GM18499 (cell line): ENCODE results near the gene AXIN2.
A peak's percentile ranks its signal among the peaks of the same experiment; 100 is the strongest.

Experiments used
- ATAC-seq: cut with Tn5 transposase; IDR thresholded peaks from one replicate; pipeline ENCODE4 v1.9.1; 2021; ENCODE audit warnings: moderate number of reproducible peaks; ENCODE audit not compliant: insufficient read depth, unreplicated experiment

Gene AXIN2

DNA sequence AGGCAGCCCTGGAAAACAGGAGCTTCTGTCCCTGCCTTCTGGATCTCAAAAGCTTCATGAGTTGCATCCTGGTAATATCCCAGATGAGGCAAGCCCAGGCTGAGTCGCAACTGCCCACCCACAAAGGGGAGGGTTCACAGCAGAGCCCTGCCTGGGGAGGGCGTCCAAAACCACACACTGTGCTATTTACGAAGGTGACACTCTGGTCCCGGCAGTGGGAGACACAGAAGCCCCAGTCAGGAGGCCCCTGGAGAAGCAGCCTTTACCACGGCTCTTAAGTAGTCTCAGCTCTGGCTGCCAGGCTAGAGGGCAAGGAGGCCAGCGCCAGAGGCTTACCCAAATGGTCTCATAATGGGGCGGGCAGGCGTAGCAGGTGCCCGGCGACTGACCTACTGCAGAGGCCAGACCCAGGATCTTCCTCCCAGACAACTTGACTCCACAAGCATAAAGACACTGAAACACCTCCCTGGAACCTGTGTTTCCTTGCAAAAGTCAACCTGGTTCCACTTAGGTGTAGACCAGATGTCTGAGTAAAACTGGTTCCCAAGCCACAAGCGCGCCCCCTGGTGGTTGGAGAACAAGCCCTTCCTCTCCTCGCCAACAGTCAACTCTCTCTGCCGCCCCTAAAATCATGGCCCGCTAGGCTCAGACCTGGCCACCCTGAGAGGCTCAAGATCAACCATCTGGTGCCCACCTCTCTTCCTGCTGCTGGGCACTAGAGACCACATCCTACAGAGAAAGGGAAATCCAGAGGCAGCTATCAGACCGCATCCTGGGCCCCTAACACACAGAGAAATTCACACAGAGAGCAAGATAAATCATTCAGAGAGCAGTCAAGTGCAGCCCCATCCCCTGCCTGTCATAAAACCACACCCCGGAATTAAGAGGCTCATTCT lies 5.2 kb downstream of the AXIN2 start:
- ATAC-seq, result peak; percentile 53

DNA sequence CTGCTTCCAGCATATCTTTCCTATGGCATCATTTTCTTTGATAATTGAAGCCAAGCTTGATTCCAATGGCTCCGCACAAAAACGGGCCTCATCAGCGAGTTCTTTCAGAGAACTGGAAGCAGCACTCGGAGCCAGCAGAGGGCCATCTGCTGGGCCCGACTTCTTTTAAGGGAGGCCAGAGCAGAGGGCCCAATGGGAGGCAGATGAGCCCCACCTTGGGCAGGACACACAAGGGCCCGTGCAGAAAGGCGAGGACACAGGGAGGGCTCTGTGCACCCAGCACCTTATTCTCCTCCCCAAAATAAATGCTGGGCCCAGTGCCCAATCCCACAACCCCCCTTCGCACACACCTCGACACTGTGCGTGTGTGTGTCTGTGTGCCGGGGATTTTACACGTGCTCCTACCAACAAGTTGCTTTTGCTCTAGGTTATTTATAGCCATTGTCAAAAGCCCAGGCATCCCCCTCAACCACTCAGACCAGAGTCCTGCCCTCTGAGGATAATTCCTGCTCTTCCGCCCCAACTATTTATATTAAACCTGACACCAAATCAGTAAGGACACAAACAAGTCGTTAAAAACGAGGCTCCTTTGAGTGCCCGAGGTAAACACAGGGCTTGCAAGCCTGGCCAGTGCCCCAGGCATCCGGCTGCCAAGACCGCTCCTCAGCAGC lies 6.8 kb downstream of the AXIN2 start:
- ATAC-seq, result no peak

DNA sequence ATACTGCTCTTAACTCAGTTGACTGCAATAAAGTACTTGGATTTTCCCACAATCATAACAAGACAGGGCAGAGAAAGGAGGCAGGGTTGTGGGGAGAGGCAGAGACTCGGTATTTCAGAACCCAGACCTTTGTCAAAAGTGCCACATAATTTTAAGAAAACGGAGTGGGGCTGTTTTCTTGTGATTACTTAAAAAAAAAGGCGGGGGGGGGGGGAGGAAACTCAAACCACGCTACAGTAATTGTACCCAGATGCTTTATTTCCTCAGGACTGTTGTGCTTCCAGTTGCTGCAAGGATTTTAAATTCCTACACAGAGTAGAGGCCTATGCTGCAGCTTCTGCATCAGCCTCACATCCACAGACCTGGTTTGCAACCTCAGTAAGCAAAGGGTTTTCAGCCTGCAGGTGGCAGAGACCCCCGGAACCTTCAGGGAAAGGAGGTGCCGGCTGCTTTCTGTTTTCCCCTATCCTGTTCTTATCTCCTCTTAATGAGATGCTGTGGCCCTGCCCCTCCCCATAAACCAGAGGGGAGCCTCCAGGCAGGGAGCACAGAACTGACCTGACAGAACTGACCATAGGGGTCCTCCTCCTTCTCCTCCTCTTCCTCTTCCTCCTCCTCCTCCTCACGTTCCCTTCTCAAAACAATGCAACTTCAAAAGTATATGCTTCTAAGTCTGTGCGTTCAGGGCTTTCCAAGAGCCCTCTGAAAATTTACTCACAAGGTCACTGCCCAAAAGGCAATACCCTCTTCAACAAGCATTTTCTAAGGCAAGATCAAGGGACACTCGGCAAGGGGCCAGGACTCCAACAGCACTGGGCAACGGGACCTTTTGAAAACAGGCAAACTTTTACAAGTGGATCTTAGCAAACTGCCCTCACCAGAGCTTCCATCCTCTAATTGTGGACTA lies 7.5 kb downstream of the AXIN2 start:
- no peak for ATAC-seq

DNA sequence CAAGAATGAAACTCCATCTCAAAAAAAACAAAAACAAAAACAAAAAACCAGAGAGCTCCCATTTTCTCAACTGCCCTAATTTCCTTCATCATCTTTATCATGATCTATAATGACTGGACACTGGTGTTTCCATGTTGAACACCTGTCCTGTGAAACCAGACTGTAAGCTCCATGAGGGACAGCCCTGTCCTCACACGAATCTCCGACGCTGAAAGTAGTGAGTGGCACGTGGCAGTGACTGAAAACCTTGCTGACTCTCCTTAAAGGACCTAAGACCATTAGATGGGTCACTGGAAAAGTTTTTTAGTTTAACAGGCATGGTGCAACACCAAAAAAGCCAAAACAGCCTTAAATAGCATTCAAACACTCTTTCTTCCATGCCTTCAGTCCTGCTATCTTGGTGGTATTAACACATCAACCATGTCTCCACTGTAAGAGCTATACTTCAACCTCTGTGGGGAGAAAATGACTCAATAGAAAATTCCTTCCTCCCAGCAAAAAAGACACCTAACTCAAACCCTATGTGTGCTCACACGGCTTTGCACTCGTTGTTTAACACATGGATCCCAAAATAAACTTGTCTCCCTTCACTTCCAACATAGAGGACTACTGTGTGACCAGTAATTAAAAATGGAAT lies 8.3 kb downstream of the AXIN2 start:
- ATAC-seq, result no peak

DNA sequence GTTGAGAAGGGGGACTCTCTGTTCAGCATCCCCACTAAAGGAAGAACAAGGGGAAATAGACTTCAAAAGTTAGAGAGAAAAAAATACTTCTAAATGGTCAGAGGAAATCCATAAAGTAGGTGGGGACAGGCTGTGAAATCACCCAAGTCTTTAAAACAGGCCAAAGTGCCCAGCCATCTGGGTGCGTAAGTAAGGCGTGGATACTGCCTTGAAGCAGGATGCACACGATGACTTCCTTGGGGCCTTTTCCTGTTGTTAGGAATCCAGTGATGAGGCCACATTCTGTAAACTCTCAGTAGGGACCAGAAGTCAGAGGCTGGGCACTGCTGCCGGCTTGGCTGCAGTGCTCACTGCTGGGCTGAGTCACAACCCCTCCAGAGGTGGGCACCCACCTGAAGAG lies 9.2 kb downstream of the AXIN2 start:
- ATAC-seq, result no peak

DNA sequence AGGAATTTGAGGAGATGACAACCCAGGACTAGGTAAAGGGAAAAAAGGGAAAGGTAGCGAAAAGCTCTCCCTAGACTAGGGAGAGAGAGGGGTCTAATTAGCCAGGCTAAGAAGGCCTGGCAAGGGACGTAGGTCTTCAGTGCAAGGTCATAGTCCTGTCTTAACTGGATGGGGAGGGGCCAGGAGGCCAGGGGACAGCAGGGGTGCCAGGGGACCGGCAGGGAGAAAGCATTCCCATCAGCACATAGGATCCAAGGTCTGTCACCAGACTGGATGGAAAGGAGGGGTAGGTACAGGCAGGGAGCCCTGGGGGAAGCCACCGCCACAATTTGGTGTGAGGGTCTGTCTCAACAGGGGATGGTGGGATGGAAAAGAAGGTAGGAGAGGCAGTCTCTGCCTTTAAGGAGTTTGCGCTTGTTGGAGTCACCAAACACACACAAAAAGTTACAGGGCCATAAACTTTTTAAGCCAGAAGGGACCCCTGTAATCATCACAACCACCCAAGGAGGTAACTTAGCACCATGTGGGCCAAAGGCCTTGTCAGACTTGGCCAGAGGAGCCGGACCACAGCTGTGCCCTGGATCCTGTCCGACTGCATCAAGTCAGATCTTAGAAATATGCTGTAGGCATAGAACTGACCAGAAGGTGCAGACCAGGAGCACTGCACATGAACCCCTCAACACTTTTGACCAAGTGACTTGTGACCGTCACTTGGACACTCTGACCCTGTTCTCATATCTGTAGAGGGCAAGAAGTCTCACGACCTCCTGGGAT lies 10.0 kb downstream of the AXIN2 start:
- ATAC-seq, result no peak

DNA sequence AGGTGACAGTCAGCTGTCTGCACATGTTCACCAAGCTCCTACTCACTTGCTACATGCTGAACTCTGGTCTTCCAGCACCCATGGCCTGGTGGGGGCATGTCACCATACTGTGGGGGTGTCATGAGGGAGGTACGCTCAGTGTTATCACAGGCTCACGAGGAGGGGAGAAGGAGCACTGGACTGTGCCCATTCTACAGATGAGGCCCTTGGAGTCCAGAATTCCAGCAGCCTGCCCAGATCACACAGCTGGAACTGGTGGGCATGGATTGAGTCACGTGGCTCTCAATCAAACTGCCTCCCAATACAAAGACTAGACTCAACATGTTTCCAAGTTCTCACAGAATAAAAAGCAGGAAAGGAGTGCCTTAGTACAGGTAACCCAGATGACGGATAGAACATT lies 10.7 kb downstream of the AXIN2 start:
- no peak for ATAC-seq

DNA sequence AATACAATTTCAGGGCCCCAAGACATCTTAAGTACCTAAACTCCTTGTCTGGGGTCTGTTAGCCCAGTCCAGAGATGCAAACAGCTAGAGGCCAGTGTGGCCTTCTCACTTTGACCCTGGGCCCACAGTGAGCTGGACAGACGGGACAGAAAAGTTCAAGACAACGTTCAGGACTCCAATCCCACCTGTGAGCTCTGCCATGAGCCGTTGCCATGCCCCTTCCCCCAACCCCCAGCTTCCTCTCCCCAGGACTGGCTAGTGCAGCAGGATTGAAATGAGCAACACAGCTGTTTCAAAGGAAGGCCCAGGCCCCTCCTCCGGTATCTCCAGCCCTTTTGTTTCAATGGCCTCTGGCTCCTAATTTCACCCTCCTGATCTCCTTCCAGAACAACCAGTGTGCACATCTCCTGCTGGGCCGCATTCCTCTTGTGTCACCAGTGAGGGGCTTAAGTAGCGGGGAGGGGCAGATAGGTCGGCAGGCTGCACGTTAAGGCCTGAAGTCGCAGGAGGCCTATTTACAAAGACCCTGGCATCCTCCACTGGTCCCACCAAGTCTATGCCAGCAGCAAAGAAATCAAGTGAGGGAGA lies 11.3 kb downstream of the AXIN2 start:
- no peak for ATAC-seq

DNA sequence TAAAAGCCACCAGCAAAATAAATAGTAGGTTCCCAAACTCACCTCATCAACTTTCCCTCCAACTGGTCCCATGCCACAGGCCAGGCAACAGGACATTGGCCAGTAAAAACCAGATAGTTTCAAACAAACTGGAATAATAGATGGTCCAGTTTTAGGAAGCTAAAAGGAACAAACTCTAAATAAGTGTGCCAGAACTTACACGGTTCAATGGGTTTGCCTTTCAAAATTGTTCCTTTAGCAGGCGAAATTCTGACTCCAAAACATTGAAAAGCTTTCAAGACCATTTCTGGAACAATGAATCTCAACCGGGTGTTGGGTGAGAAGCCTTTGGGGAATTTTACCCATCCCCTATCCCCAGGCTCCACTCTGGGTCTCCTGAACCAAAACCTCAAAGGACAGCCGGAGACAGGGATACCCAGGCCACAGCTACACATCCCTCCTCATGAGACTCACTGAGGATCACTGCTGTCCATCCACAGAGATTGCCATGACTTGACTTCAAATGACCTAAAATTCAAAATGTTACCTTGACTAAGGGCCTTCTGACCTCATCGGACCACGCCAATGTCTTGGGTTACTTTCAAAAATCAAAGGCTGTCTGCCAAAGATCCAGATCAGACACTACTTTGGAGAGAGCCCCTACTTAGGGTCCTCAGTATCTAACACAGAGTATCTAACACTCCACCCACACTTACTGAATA lies 13.0 kb downstream of the AXIN2 start:
- ATAC-seq, result no peak

DNA sequence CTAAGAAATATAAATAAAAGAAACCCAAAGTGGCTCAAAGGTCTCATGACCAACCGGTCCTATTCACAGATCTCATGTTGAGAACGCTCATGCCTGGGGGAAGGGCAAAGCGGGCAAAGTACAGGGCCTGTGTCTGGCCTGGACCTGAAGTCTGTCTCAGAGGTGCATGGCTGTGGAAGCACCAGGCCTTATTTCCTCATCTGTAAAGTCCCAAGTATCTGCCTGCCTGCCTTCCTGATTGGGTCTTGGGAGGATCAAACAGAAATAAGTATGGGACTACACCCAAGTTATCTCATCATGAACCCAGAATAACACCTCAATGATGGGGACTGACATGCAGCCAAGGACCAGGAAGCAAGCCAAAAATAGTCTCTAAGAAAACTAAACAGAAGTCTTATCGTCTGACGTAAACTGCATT lies 14.2 kb downstream of the AXIN2 start:
- no peak for ATAC-seq

DNA sequence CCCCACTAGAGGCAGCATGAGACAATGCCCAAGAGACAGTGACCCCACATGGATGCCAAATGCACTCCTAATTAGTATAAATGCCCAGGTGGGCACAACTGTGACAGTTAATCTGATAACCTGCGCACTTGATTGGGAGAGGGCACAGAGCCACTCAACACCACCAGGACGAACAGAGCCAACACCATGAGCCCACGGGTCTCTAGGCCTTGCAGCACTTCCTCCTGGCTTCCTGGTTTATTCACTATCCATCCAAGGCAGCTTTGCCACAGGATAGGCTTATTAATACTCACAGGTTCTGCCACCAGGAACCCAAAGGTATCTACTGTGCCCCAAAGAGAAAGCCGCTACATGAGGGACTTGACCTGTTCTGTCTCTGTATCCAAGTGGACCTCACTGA lies 14.9 kb downstream of the AXIN2 start:
- ATAC-seq, result no peak

DNA sequence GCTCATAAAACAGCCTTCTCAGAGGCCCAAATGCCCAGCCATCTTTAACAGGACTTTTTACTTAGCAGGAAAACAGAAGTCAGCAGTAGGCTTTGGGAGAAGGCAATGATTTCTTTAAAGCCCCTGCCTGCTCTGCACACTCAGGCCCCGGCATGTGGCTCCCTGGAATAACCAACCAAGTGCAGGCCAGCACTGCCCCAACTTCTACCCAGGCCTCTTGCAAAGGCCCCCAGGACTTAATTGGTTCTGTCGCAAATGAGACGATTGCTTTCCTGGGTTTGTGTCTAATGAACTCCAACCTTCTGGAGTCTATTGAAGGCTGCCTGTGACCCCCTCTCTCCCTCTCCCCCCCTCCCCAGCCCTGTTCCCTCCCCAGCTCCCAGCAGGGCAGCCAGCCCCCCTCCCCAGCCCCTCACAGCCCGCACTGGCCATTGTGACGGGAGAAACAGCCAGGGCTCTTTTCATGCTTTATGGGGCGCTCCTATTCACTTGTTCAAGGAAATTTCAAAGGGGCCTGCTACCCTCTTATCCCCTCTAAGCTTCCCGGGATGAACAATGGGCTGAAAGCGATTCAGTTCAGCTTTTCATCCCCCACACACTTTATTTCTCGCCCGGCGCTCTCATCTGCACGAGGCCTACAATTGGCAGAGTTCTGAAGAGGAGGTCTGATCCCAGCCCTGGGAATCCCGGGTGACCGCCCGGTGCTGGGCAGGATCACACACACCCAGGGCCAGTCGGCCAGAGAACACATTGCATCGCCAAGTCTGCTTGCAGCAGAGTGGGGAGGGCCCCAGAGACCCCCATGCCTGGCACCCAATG lies 15.5 kb downstream of the AXIN2 start:
- no peak for ATAC-seq

DNA sequence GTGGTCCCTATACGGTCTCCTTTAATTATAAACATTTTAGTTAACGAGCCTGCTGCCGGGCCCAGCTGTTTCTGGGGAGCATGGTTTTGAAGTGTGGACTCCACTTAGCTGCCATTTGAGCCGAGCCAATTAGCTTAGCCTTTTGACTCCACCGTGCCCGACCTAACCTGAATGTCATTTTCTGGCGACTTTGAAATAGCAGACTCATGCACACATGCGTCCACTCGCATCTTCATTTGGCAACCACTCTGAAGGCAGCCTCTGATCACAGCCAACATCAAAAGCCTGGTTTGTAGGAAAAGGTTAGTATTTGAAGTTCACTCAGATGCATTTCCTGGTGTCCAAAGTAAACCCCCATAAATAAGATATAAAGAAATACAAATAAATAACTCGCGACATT lies 16.8 kb downstream of the AXIN2 start:
- ATAC-seq, result no peak

DNA sequence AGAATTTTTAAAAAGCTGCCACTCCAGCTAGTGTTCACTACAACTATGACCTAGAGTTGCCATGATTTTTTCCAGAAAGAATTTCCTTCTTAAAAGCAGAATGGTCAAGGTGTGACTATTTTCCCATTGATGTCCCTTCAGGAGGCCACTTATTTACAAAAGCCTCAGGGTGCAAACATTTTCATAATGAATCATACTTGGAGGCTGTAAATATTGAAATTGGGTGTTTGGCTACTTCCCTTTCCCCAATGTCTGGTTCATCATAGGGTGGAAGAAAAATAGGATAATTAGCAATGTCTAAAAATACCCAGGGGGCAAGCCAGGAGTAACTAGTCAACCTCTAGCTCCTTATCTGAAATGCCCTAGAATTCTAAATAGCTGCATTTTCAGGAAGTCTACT lies 18.8 kb downstream of the AXIN2 start:
- ATAC-seq, result no peak

DNA sequence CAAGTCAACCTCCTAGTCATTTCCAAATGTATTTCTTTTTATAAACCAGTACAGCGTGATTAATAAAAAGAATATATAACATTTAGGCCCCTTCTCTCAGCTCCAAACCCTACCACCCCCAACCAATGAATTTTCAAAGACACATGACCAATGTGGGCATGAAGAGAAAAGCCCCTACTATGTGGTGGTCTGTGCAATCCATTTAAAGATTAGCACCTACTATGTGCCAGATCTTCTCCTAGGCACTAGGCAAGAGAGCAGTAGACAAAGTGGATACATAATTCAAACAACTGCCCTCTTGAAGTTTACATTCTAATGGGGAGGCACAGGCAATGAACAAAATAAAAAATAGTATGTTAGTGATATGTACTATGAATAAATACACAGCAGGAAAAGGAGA lies 19.4 kb downstream of the AXIN2 start:
- ATAC-seq, result no peak

DNA sequence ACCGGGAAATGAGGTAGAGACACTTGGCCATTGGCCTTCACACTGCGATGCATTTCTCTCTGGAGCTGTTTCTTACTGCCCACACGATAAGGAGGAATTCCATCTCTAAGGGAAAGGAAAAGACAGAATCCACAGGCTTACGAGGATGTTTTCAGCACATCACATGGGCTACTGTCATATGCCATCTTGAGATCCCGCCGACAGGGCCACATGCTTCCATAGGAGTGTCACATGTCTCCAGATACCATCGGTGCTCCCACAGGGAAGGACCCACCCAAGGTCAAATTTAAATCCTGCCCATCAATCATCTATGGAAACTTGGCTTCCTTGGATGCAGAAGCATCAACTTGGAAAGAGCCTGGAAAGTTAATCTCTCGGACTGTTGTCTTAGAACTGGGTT lies 20.0 kb downstream of the AXIN2 start:
- ATAC-seq, result no peak

DNA sequence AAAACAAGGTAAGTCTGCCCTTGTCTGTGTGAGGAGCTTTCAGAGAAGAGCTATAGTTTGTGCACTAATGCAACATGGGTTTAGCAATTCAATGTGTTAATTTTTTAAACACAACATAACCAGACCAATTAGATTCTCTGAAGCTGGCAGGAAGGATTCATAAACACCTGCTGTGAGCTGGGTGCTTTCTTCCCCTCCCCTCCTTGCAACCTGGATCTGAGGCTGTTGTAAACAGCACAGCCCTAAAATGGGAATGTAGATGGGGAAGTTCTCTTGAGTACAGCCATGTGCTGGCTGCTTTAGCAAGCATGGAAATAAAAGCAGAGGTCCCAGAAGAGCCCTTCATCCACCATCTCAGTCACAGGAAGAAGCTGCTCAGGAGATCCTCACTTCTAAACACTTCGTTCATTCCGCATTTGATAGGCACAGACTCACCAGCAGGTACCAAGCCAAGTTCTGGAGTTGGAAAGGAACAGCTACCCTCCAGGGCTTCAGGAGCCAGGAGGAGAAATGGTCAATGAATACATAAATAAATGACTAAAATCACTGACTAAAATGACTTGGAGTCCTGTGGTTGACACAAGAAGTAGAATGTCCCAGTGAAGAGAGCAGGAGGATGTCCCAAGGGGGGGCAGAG lies 21.7 kb downstream of the AXIN2 start:
- no peak for ATAC-seq
